HG02885 (cell line): Measurements from ENCODE around the gene SUGP2.

Experiments used
- ATAC-seq: cut with Tn5 transposase; IDR thresholded peaks from one replicate; pipeline ENCODE4 v1.9.1; 2021; ENCODE audit warnings: mild to moderate bottlenecking; ENCODE audit not compliant: unreplicated experiment, poor library complexity

The SUGP2 gene

GRCh38 chr19:19059837-19060611 is 26.7 kb upstream of the SUGP2 start:
- no peak for ATAC-seq

- ATAC-seq = no peak
Observed at GRCh38 chr19:19059018-19059836, 25.9 kb upstream of the SUGP2 start.

GRCh38 chr19:19057720-19058119 is 24.4 kb upstream of the SUGP2 start:
- no peak for ATAC-seq

GRCh38 chr19:19057317-19057716 is 24.0 kb upstream of the SUGP2 start:
- no peak for ATAC-seq

GRCh38 chr19:19056636-19057275 is 23.4 kb upstream of the SUGP2 start:
- no peak for ATAC-seq

GRCh38 chr19:19055701-19056100 is 22.4 kb upstream of the SUGP2 start:
- ATAC-seq = no peak

GRCh38 chr19:19054939-19055440 is 21.7 kb upstream of the SUGP2 start:
- ATAC-seq = no peak

- ATAC-seq = no peak
Observed at GRCh38 chr19:19054315-19054938, 21.1 kb upstream of the SUGP2 start.

GRCh38 chr19:19053508-19054314 is 20.4 kb upstream of the SUGP2 start:
- no peak for ATAC-seq

- ATAC-seq = no peak
Observed at GRCh38 chr19:19052921-19053320, 19.6 kb upstream of the SUGP2 start.

GRCh38 chr19:19051478-19052213 is 18.3 kb upstream of the SUGP2 start:
- no peak for ATAC-seq

- no peak for ATAC-seq
Observed at GRCh38 chr19:19050731-19051130, 17.4 kb upstream of the SUGP2 start.

- ATAC-seq = no peak
Observed at GRCh38 chr19:19050104-19050503, 16.8 kb upstream of the SUGP2 start.

GRCh38 chr19:19049406-19049805 is 16.1 kb upstream of the SUGP2 start:
- no peak for ATAC-seq

- ATAC-seq = no peak
Observed at GRCh38 chr19:19043881-19044280, 10.6 kb upstream of the SUGP2 start.

GRCh38 chr19:19043481-19043880 is 10.2 kb upstream of the SUGP2 start:
- ATAC-seq = no peak

- ATAC-seq = no peak
Observed at GRCh38 chr19:19042732-19043280, 9.5 kb upstream of the SUGP2 start.

GRCh38 chr19:19040417-19040816 is 7.1 kb upstream of the SUGP2 start:
- no peak for ATAC-seq

GRCh38 chr19:19039901-19040300 is 6.6 kb upstream of the SUGP2 start:
- ATAC-seq = no peak
